Endometrial microvascular endothelial cells (primary cell): Measurements from ENCODE around the gene DENND6A. TPM values are rescaled to one million over a fixed set of nuclear protein-coding genes. Genes with fewer than 3 reads are reported as not detected.
"Not testable (repeated sequence)": the region's sequence is repeated elsewhere in the genome, so short reads cannot be mapped to it uniquely, and the experiment has no call there.

ENCODE experiments used
- in situ Hi-C: cut with HindIII; loops from 2 replicates; pipeline ENCODE4 v1.10.0; 2017; ENCODE audit warnings: low sequenced_read_pairs, low pct_unique_long_range_greater_than_20kb; ENCODE audit errors: inconsistent ontology term
- total RNA-seq: library from RNA; depleted of rRNA; stranded (reverse); fragments of >200 nt; gene quantifications from one replicate; pipeline ENCODE4 v1.2.3, GENCODE V29; 2015; ENCODE audit errors: inconsistent ontology term

The DENND6A gene
- total RNA-seq, 1 donor from 2014 or later, result 17.5 TPM

- in situ Hi-C loops, result no loop called here
Measured at GRCh38 chr3:57654267-57654666, 38.6 kb downstream of the DENND6A start.

GRCh38 chr3:57652203-57652602 is 40.7 kb downstream of the DENND6A start:
- in situ Hi-C loops, result no loop called here

GRCh38 chr3:57647292-57647940 is 45.5 kb downstream of the DENND6A start:
- in situ Hi-C loops, result no loop called here

GRCh38 chr3:57646723-57647122 is 46.2 kb downstream of the DENND6A start:
- in situ Hi-C loops, result no loop called here

- in situ Hi-C loops, result no loop called here
Measured at GRCh38 chr3:57644740-57645139, 48.1 kb downstream of the DENND6A start.

- in situ Hi-C loops, result no loop called here
Measured at GRCh38 chr3:57637391-57637790, 55.5 kb downstream of the DENND6A start.

GRCh38 chr3:57634259-57634658 is 58.6 kb downstream of the DENND6A start:
- in situ Hi-C loops, result not testable (repeated sequence)

- in situ Hi-C loops, result no loop called here
Measured at GRCh38 chr3:57627976-57628375, 64.9 kb downstream of the DENND6A start.

- in situ Hi-C loops, result no loop called here
Measured at GRCh38 chr3:57624801-57625200, 68.1 kb downstream of the DENND6A start.

GRCh38 chr3:57622362-57622761 is 70.5 kb downstream of the DENND6A start:
- in situ Hi-C loops, result no loop called here

GRCh38 chr3:57617739-57618138 is 75.1 kb downstream of the DENND6A start:
- in situ Hi-C loops, result no loop called here

GRCh38 chr3:57616233-57616632 is 76.6 kb downstream of the DENND6A start:
- in situ Hi-C loops, result no loop called here

- in situ Hi-C loops, result not testable (repeated sequence)
Measured at GRCh38 chr3:57611870-57612269, 81.0 kb downstream of the DENND6A start.

- in situ Hi-C loops, result no loop called here
Measured at GRCh38 chr3:57605683-57606082, 87.2 kb downstream of the DENND6A start.

GRCh38 chr3:57604971-57605370 is 87.9 kb downstream of the DENND6A start:
- in situ Hi-C loops, result no loop called here

GRCh38 chr3:57600195-57600594 is 92.7 kb downstream of the DENND6A start:
- in situ Hi-C loops, result no loop called here

- in situ Hi-C loops, result no loop called here
Measured at GRCh38 chr3:57598765-57599360, 94.0 kb downstream of the DENND6A start.

GRCh38 chr3:57597127-57597923 is 95.6 kb downstream of the DENND6A start, which contains the start of gene ARF4:
TSS of gene ARF4 (minus strand) at chr3:57597344. CDS start at chr3:57597140, 204 bp downstream.
- in situ Hi-C loops, result no loop called here

GRCh38 chr3:57596495-57597126 is 96.3 kb downstream of the DENND6A start:
- in situ Hi-C loops, result no loop called here
